HG03064 (cell line): ENCODE results near the gene EVA1C.
"Not testable (repeated sequence)": the region's sequence is repeated elsewhere in the genome, so short reads cannot be mapped to it uniquely, and the experiment has no call there.

ENCODE experiments used
- ATAC-seq: cut with Tn5 transposase; IDR thresholded peaks from one replicate; pipeline ENCODE4 v1.9.1; 2021; ENCODE audit warnings: low read depth; ENCODE audit not compliant: unreplicated experiment

Gene EVA1C

GRCh38 chr21:32521736-32522355 lies 109.3 kb downstream of the EVA1C start:
- no peak for ATAC-seq

DNA sequence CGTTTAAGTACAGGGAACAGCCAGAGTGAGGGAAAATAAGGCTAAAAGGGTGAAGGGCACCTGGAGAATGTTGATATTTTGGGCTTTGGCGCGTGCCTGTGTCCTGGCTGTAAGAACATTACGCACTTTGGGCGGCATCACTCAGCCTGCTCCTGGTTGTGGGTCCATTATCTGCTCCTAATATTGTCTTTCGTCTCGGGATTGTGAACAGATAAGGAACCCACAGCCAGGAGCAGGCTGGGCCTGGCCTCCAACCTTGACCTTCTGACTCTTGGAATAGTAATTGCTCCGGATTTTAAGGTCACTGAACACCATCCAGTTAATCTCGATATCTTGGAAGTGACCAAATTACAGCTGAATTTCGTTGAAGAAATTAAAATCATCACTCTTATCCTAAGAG lies 111.0 kb downstream of the EVA1C start:
- no peak for ATAC-seq

DNA sequence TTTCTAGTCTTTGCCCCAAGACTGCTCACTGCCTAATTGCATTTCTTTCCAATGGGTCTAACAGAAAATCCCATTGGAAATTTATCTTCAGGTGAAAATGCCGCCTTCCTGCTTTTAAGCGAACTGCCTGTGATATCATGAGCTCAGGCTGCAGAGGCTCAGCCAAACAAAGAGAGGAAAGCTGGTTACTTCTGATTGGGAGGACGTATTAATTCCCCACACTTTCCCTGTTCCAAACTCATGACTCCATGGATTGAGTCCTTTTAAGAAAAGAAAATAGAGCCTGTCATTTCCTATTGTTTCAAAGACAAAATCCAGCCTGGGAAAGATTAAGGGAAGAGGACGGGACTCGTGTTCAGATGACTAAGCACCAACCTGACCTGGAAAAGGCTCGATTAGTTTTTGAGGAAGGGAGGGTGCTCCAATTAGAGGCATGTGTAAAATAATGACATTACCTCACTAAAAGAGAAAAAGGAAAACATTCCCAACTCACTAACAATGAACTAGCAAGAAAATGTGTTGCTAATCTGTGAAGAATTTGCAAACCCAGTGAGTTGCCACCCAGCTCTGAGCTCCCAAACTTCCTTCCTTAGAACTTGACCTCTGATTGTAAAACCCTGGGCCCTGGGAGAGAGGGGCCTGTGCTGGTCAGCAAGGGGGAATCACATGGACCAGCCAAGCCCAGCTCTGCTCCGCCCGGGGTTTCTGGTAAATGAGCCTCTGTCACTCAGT lies 111.6 kb downstream of the EVA1C start:
- ATAC-seq, result no peak

DNA sequence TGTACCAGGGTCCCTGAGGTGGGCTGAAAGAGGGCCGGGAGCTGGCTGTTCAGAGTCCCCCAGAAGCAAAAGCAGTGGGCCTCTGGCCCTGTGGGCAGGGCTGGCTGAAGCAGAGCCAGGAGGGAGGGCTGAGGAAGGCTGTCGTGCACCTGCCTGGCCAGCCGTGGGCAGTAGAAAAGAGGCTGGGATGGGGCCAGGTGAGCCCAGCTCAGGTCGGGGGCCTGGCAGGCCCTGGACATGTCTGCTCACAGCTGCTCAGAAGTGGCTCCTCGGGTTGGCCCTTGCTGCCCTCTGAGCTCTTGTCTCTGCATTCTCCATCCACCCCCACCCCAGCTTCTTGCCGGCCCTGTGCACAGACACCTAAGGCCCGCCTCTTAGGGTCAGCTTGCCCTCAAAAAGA lies 112.8 kb downstream of the EVA1C start:
- no peak for ATAC-seq

GRCh38 chr21:32529679-32530078 lies 117.2 kb downstream of the EVA1C start:
- no peak for ATAC-seq

- not testable (repeated sequence) for ATAC-seq
Observed at GRCh38 chr21:32530809-32531208, 118.3 kb downstream of the EVA1C start.

GRCh38 chr21:32531561-32531960 lies 119.1 kb downstream of the EVA1C start:
- ATAC-seq, result not testable (repeated sequence)

GRCh38 chr21:32532636-32533035 lies 120.1 kb downstream of the EVA1C start:
- ATAC-seq, result no peak

DNA sequence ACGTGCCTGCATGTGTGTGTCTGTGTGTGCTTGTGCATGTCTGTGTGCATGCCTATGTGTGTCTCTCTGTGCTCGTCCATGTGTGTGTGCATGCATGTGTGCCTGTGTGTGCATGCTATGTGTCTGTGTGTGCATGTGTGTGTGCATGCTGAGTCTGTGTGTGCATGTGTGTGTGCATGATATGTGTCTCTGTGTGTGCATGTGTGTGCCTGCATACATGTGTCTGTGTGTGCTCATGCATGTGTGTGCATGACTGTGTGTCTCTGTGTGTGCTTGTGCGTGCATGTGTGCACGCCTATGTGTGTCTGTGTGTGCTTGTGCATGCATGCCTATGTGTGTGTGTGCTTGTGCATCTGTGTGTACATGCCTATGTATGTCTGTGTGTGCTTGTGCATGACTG lies 120.5 kb downstream of the EVA1C start:
- ATAC-seq, result no peak

- ATAC-seq, result no peak
Observed at GRCh38 chr21:32533611-32534010, 121.1 kb downstream of the EVA1C start.

GRCh38 chr21:32534113-32534512 lies 121.6 kb downstream of the EVA1C start:
- no peak for ATAC-seq

DNA sequence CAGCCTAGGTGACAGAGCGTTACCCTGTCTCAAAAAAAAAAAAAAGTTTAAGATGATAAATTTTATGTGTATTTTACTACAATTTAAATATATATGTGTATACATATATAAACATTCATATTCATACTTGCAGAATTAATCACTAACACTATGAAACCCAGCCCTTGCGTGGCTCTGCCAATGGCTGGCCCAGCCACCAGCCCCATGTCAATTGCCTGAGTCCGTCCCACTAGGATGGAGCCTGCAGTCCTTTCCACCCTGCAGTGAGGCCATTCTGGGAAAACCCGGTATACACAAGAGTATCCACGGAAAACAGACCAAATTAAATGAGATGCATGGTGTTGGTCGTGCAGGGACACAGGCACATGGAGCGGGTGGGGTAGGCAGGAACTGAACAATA lies 123.1 kb downstream of the EVA1C start:
- ATAC-seq, result no peak

GRCh38 chr21:32537569-32537881 lies 125.0 kb downstream of the EVA1C start:
- no peak for ATAC-seq

DNA sequence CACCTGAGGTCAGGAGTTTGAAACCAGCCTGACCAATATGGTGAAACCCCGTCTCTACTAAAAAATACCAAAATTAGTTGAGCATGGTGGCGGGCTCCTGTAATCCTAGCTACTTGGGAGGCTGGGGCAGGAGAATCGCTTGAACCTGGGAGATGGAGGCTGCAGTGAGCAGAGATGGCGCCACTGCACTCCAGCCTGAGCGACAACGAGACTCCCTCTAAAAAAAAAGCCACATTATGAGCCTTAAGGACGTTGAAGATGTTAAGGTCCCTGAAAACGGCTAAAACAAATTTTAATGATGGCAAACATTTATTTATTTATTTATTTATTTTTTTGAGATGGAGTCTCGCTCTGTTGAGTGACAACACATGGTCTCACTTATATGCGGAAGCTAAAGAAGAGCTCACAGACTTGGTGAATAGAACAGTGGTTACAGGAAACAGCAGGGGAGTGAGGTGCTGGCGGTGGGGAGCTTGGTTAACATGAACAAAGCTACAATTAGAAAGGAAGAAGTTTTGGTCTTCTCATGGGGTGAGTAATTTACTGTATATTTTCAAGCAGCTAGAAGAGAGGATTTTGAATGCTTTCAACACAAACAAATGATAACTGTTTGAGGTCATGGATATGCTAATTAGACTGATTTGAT lies 125.8 kb downstream of the EVA1C start:
- no peak for ATAC-seq

DNA sequence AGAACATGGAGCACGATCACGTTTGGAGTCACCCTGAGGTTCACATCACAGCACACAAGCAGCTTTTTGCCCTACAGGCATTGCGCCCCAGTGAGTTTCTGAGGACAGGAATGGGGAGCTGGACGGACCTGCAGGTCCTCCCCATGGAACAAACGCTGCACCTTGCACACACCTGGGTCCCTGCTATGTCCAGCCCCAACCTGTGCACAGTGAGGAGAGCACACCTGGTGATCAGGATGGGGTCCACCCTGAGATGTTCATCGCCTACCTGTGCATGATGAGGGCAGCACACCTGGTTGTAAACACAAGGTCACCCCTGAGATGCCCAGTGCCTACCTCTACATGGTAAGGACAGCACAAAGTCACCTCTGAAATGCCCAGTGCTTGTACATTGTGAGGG lies 126.9 kb downstream of the EVA1C start:
- ATAC-seq, result no peak

DNA sequence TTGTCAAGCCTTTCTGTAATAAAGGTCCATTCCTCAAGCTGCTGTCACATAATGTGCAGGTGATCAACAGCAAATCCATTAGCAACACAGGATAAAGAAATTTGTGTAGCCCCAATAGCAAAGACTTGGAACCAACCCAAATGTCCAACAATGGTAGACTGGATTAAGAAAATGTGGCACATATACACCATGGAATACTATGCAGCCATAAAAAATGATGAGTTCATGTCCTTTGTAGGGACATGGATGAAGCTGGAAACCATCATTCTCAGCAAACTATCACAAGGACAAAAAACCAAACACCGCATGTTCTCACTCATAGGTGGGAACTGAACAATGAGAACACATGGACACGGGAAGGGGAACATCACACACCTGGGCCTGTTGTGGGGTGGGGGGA lies 130.6 kb downstream of the EVA1C start:
- ATAC-seq, result not testable (repeated sequence)

GRCh38 chr21:32543975-32544374 lies 131.5 kb downstream of the EVA1C start:
- ATAC-seq, result no peak

GRCh38 chr21:32544697-32545096 lies 132.2 kb downstream of the EVA1C start:
- ATAC-seq, result no peak

DNA sequence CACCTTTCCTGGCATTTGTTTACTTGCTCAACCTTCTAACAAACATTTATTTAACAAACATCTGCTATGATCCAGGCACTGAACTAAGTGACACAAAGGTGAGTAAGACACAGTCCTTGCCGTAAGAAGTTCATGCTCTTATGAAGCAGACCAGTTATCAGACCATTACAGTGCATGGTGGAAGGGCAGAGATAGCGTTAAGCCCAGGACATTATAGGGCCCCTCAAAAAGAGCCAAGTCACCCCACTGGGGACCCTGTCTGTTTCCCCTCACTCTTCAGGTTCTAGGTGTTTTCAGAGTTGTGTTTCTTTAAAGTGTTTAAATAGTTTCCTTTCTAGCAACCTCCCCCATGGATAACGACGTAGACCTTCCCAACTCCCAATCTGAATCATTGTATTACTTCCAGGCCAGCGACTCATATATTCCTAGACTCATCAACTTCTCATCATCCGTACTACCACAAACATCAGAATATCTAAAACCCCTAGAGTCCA lies 133.5 kb downstream of the EVA1C start:
- ATAC-seq, result no peak

GRCh38 chr21:32547018-32547417 lies 134.5 kb downstream of the EVA1C start:
- no peak for ATAC-seq

DNA sequence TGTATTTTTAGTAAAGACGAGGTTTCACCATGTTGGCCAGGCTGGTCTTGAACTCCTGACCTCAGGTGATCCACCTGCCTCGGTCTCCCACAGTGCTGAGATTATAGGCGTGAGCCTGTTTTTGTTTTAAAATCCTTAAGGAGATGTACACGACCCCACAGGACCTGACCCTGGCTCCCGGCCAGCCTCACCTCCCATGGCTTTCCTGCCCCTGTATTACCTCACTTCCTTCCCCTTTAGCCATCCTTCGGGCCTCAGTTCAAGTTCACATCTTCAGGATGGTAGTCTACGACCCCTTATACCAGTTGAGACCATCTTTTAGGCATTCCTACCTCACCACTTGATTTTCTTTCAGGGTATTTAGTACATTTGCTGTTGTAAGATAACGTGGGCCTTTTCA lies 136.5 kb downstream of the EVA1C start:
- no peak for ATAC-seq

GRCh38 chr21:32549440-32549839 lies 136.9 kb downstream of the EVA1C start:
- no peak for ATAC-seq
